HG02588 (cell line): ENCODE data around the gene SPATA6.
"Not testable (repeated sequence)": the region's sequence is repeated elsewhere in the genome, so short reads cannot be mapped to it uniquely, and the experiment has no call there.

Source experiments
- ATAC-seq: cut with Tn5 transposase; IDR thresholded peaks from one replicate; pipeline ENCODE4 v1.9.1; 2021; ENCODE audit warnings: mild to moderate bottlenecking, moderate library complexity; ENCODE audit not compliant: unreplicated experiment

The SPATA6 gene

GRCh38 chr1:48362901-48363300 is 109.1 kb downstream of the SPATA6 start:
- no peak for ATAC-seq

GRCh38 chr1:48356901-48357300 is 115.1 kb downstream of the SPATA6 start:
- no peak for ATAC-seq

- ATAC-seq = no peak
Measured at GRCh38 chr1:48344373-48344772, 127.6 kb downstream of the SPATA6 start.

- no peak for ATAC-seq
Measured at GRCh38 chr1:48341221-48341620, 130.8 kb downstream of the SPATA6 start.

- ATAC-seq = no peak
Measured at GRCh38 chr1:48338257-48338656, 133.7 kb downstream of the SPATA6 start.

- ATAC-seq = no peak
Measured at GRCh38 chr1:48333316-48333715, 138.7 kb downstream of the SPATA6 start.

GRCh38 chr1:48332115-48332514 is 139.9 kb downstream of the SPATA6 start:
- no peak for ATAC-seq

GRCh38 chr1:48329905-48330304 is 142.1 kb downstream of the SPATA6 start:
- ATAC-seq = no peak

GRCh38 chr1:48329486-48329885 is 142.5 kb downstream of the SPATA6 start:
- no peak for ATAC-seq

- ATAC-seq = not testable (repeated sequence)
Measured at GRCh38 chr1:48311829-48312228, 160.2 kb downstream of the SPATA6 start.

GRCh38 chr1:48309564-48310082 is 162.4 kb downstream of the SPATA6 start:
- ATAC-seq = no peak

GRCh38 chr1:48302652-48303051 is 169.4 kb downstream of the SPATA6 start:
- no peak for ATAC-seq

- ATAC-seq = no peak
Measured at GRCh38 chr1:48294656-48295055, 177.3 kb downstream of the SPATA6 start.

GRCh38 chr1:48294094-48294493 is 177.9 kb downstream of the SPATA6 start:
- ATAC-seq = not testable (repeated sequence)

GRCh38 chr1:48292706-48293105 is 179.3 kb downstream of the SPATA6 start:
- no peak for ATAC-seq

- no peak for ATAC-seq
Measured at GRCh38 chr1:48291421-48291820, 180.6 kb downstream of the SPATA6 start.

GRCh38 chr1:48285525-48285924 is 186.5 kb downstream of the SPATA6 start:
- no peak for ATAC-seq

- not testable (repeated sequence) for ATAC-seq
Measured at GRCh38 chr1:48284696-48285420, 187.1 kb downstream of the SPATA6 start.

GRCh38 chr1:48282329-48282728 is 189.7 kb downstream of the SPATA6 start:
- ATAC-seq = not testable (repeated sequence)

GRCh38 chr1:48277437-48277836 is 194.6 kb downstream of the SPATA6 start:
- ATAC-seq = not testable (repeated sequence)

GRCh38 chr1:48266576-48266975 is 205.4 kb downstream of the SPATA6 start:
- no peak for ATAC-seq

GRCh38 chr1:48263041-48263440 is 209.0 kb downstream of the SPATA6 start:
- no peak for ATAC-seq
